A172 (cell line): ENCODE measurements around the gene CASP2. TPM values are rescaled to one million over a fixed set of nuclear protein-coding genes. Genes with fewer than 3 reads are reported as not detected.

ENCODE experiments used
- DNase-seq: peaks from one replicate; pipeline ENCODE4 v3.0.0-alpha.2; 2015; ENCODE audit warnings: low spot score
- total RNA-seq: library from RNA; depleted of rRNA; stranded (reverse); fragments of >200 nt; shearing (Covaris generic); gene quantifications from 2 replicates; pipeline ENCODE4 v1.2.3, GENCODE V29; 2014; rRNA removed

CASP2 gene
- total RNA-seq = 14.6 and 34.4 TPM in 2 replicates

GRCh38 chr7:143287935-143288826 lies at the start of gene CASP2:
CASP2 (plus strand) TSS chr7:143288351; CDS start chr7:143288456, 105 bp downstream.
- DNase-seq = peak; percentile 90

GRCh38 chr7:143239813-143240212 lies 48.3 kb upstream of the CASP2 start:
- DNase-seq = no peak

- peak; percentile 65 for DNase-seq
Observed at GRCh38 chr7:143240291-143241168, 47.6 kb upstream of the CASP2 start.

- no peak for DNase-seq
Observed at GRCh38 chr7:143242306-143242705, 45.8 kb upstream of the CASP2 start.

GRCh38 chr7:143243111-143243510 lies 45.0 kb upstream of the CASP2 start:
- DNase-seq = no peak

GRCh38 chr7:143243614-143244013 lies 44.5 kb upstream of the CASP2 start:
- DNase-seq = no peak

- no peak for DNase-seq
Observed at GRCh38 chr7:143244321-143244720, 43.8 kb upstream of the CASP2 start.

GRCh38 chr7:143245123-143245522 lies 43.0 kb upstream of the CASP2 start:
- peak; percentile 48 for DNase-seq

GRCh38 chr7:143247372-143247771 lies 40.8 kb upstream of the CASP2 start:
- DNase-seq = no peak

- no peak for DNase-seq
Observed at GRCh38 chr7:143248761-143249354, 39.3 kb upstream of the CASP2 start.

- no peak for DNase-seq
Observed at GRCh38 chr7:143250199-143250598, 38.0 kb upstream of the CASP2 start.

- DNase-seq = no peak
Observed at GRCh38 chr7:143250822-143251221, 37.3 kb upstream of the CASP2 start.

- DNase-seq = no peak
Observed at GRCh38 chr7:143252006-143252405, 36.1 kb upstream of the CASP2 start.

GRCh38 chr7:143255564-143255963 lies 32.6 kb upstream of the CASP2 start:
- peak; percentile 22 for DNase-seq

- DNase-seq = no peak
Observed at GRCh38 chr7:143256325-143256724, 31.8 kb upstream of the CASP2 start.

GRCh38 chr7:143256932-143257331 lies 31.2 kb upstream of the CASP2 start:
- DNase-seq = no peak

- peak; percentile 35 for DNase-seq
Observed at GRCh38 chr7:143257501-143257900, 30.6 kb upstream of the CASP2 start.

- DNase-seq = no peak
Observed at GRCh38 chr7:143258831-143259230, 29.3 kb upstream of the CASP2 start.

- no peak for DNase-seq
Observed at GRCh38 chr7:143259765-143260164, 28.4 kb upstream of the CASP2 start.

- DNase-seq = no peak
Observed at GRCh38 chr7:143261901-143262300, 26.2 kb upstream of the CASP2 start.

GRCh38 chr7:143263266-143264195 lies 24.6 kb upstream of the CASP2 start, which contains the start of gene GSTK1:
GSTK1 (plus strand) TSS chr7:143263441; CDS start chr7:143263514, 73 bp downstream.
- DNase-seq = peak; percentile 56
